ENCODE measurements around the gene FAM53B.

FAM53B gene

GRCh38 chr10:124570646-124571045, 173.5 kb downstream of the FAM53B start:
- DNase-seq = no peak

GRCh38 chr10:124569623-124570470, 174.3 kb downstream of the FAM53B start:
- DNase-seq = no peak

Measured in activated gamma-delta T cell treated with Interleukin-2 at 50 U/mL for 16 hours (primary cell).